Upper lobe of left lung (tissue), 6 donors: ENCODE measurements around the gene TRIM65. TPM values are rescaled to one million over a fixed set of nuclear protein-coding genes. Genes with fewer than 3 reads are reported as not detected.

Source experiments
- ATAC-seq, 2 donors: fragments of 200-7000 bp; cut with Tn5 transposase; one replicate each; pipeline ENCODE4 v1.9.1; 2022; ENCODE audit warnings: mild to moderate bottlenecking in 2 of 2, moderate library complexity in 2 of 2; ENCODE audit not compliant: low FRiP score in 2 of 2
- DNase-seq, 2 donors: peaks; one replicate each; pipeline ENCODE4 v3.0.0-alpha.2; 2019 to 2020
- H3K27ac ChIP-seq, 4 donors: fragments of 200-600 bp; sonication (generic); one replicate each; pipeline ENCODE4 v1.5.1; 2016 to 2019
- H3K27me3 ChIP-seq, 4 donors: fragments of 200-600 bp; sonication (generic); one replicate each; pipeline ENCODE4 v1.5.1; 2017 to 2019
- H3K36me3 ChIP-seq, 4 donors: fragments of 200-600 bp; sonication (generic); one replicate each; pipeline ENCODE4 v1.5.1; 2016 to 2019
- H3K4me1 ChIP-seq, 4 donors: fragments of 200-600 bp; sonication (generic); one replicate each; pipeline ENCODE4 v1.5.1; 2018 to 2019
- H3K4me3 ChIP-seq, 4 donors: fragments of 200-600 bp; sonication (generic); one replicate each; pipeline ENCODE4 v1.5.1; 2017 to 2019; ENCODE audit warnings: mild to moderate bottlenecking in 2 of 4, moderate library complexity in 1 of 4
- H3K9me3 ChIP-seq, 4 donors: fragments of 200-600 bp; sonication (generic); one replicate each; pipeline ENCODE4 v1.5.1; 2018 to 2019
- EP300 ChIP-seq, 4 donors: sonication (generic); formaldehyde crosslinking; IDR thresholded peaks; one replicate each; pipeline ENCODE4 v1.5.1; 2017; ENCODE audit warnings: antibody characterized with exemption in 4 of 4, control low read depth in 2 of 4
- POLR2A ChIP-seq, 4 donors: fragments of 450-650 bp; IDR thresholded peaks; one replicate each; pipeline ENCODE4 v1.5.1; 2016 to 2017; ENCODE audit warnings: antibody characterized with exemption in 4 of 4, mild to moderate bottlenecking in 2 of 4
- POLR2AphosphoS5 ChIP-seq, 2 donors: sonication (generic); formaldehyde crosslinking; IDR thresholded peaks; one replicate each; pipeline ENCODE4 v1.5.1; 2017; ENCODE audit warnings: antibody characterized with exemption in 2 of 2
- WGBS, 2 donors: methylation state at CpG; one replicate each; pipeline ENCODE4 v1.1.5; 2017 to 2018; 5-methylcytosine and 5-hydroxymethylcytosine counted together
- total RNA-seq, 6 donors: library from RNA; depleted of rRNA in 4 of 6; stranded (reverse); fragments of >200 nt in 4 of 6; gene quantifications; one replicate each; pipeline versions ENCODE4 v1.1.0 to v1.2.1, GENCODE V29; 2016 to 2021
- TF ChIP-seq, protein P1 (sequence below), 6 experiments: fragments of 450-650 bp in 4 of 6; fragments of 200-600 bp in 2 of 6; sonication (generic) in 2 of 6; IDR thresholded peaks; one replicate each; pipeline ENCODE4 v1.5.1; 2016 to 2019; ENCODE audit warnings: antibody characterized with exemption in 6 of 6
- donor health status: DM: no; HTN: no; CAD: no; lungs with moderate emphysema.
- donor health status: DM: no; HTN: yes; CAD: no; lungs with severe emphysema.

Gene TRIM65
- total RNA-seq, 6 donors from 2014 or later, result 23.4 to 35.1 (median 28.2) TPM

GRCh38 chr17:75880266-75880665 lies 16.5 kb downstream of the TRIM65 start:
- ATAC-seq (no peak), DNase-seq (no peak)
- Histone ChIP-seq H3K27me3 (peaks cover 0 to 3% (median 0%) of the 10 kb centered on the region in 4 donors), H3K9me3 (no peaks in the 10 kb centered on the region), H3K4me1 (peaks cover 24 to 43% (median 40%) of the 10 kb centered on the region in 4 donors), H3K36me3 (peaks cover 0 to 6% (median 0%) of the 10 kb centered on the region in 4 donors), H3K4me3 (no peak overlapping the region), H3K27ac (no peak overlapping the region)
- WGBS, 2 donors, result 87 to 92% methylated on average over 7 of the region's 7 CpGs
- TF ChIP-seq, protein P1, sequence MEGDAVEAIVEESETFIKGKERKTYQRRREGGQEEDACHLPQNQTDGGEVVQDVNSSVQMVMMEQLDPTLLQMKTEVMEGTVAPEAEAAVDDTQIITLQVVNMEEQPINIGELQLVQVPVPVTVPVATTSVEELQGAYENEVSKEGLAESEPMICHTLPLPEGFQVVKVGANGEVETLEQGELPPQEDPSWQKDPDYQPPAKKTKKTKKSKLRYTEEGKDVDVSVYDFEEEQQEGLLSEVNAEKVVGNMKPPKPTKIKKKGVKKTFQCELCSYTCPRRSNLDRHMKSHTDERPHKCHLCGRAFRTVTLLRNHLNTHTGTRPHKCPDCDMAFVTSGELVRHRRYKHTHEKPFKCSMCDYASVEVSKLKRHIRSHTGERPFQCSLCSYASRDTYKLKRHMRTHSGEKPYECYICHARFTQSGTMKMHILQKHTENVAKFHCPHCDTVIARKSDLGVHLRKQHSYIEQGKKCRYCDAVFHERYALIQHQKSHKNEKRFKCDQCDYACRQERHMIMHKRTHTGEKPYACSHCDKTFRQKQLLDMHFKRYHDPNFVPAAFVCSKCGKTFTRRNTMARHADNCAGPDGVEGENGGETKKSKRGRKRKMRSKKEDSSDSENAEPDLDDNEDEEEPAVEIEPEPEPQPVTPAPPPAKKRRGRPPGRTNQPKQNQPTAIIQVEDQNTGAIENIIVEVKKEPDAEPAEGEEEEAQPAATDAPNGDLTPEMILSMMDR (IDR thresholded peaks at IDR 0.05), result no peak
- TF ChIP-seq POLR2AphosphoS5 (IDR thresholded peaks at IDR 0.05) (no peak), EP300 (IDR thresholded peaks at IDR 0.05) (no peak), POLR2A (IDR thresholded peaks at IDR 0.05) (no peak)

DNA sequence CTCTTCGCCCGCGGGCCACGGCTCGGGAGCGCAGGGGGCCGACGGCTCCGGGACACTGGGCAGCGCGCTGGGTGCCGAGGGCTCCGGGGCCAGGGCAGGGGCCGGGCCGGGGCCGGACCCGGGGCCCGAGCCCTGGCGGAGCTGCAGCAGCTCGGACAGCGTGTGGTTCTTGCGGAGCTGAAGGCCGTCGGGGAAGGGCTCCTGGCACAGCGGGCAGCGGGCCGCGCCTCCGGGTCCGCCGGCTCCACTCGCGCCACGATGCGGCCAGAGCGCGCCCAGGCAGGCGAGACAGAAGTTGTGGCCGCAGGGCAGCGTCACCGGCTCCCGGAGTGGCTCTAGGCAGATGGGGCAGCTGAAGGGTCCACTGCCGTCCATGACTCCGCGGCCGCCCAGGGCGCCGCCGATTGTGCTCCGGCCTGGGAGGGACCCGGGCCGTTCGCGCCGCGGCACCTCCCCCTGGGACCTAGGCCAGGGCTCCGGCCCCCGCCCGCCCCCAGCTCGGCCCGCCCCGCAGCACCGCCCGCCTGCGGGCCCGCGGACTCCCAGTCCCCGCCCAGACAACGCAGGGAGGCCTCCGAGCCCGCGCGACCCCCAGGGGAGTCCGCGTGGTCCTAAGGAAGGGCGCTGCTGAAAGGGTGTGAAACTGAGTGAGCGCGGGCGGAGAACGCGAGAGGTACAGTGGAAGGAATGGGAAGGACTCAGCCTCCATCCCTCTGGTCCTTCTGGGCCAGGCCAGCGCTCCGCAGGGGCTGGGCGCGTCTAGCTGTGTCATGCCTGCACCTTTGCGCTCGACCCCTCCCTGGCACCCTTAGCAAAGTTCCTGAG lies 18.4 kb downstream of the TRIM65 start, which contains the start of gene TRIM47:
TRIM47 (minus strand) TSS at position 408 of the 825 bp plus-strand sequence; CDS start at position 375, 33 bp downstream.
- Histone ChIP-seq H3K27me3 (peaks cover 0 to 3% (median 0%) of the 10 kb centered on the region in 4 donors), H3K4me1 (peaks cover 42 to 55% (median 50%) of the 10 kb centered on the region in 4 donors), H3K36me3 (peaks cover 0 to 24% (median 10%) of the 10 kb centered on the region in 4 donors), H3K4me3 (peak within 1 kb of the TSS; percentile 65 to 80 (median 70)), H3K9me3 (no peaks in the 10 kb centered on the region), H3K27ac (peak within 1 kb of the TSS; percentile 91 to 95 (median 94))
- TF ChIP-seq POLR2A (IDR thresholded peaks at IDR 0.05) (peak in 3 of 4 donors; percentile 71 to 83 (median 77)), EP300 (IDR thresholded peaks at IDR 0.05) (no peak), POLR2AphosphoS5 (IDR thresholded peaks at IDR 0.05) (peak; percentile 45 to 82)
- TF ChIP-seq, protein P1 (IDR thresholded peaks at IDR 0.05), result peak in 2 of 6 experiments; percentile 36 to 51
- peak; percentile 9 to 78 for ATAC-seq
- DNase-seq, result peak; percentile 52 to 94
- 3 to 11% methylated on average over 6 to 12 of the region's 87 CpGs for WGBS, 2 donors

DNA sequence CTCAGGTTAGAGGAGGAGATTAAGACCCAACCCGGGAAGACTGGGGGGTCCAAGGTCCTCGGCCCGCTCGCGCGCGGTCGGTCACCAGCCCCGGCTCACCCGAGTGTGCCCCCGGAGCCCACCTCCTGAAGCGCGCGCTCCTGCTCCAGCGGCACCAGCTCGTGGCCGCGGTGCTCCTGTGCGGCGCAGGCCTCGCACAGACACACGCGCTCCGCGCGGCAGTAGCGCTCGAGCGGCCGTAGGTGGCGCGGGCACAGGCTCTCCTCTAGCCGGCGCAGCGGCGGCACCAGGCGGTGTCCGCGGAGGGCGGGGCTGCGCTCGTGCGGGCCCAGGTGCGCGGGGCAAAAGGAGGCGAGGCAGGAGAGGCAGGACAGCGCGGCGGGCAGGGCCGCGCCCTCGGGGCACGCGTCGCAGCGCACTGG lies 19.0 kb downstream of the TRIM65 start:
- Histone ChIP-seq H3K27ac (peak overlapping the region; percentile 91 to 95 (median 94)), H3K9me3 (no peaks in the 10 kb centered on the region), H3K27me3 (peaks cover 0 to 3% (median 0%) of the 10 kb centered on the region in 4 donors), H3K36me3 (peaks cover 0 to 24% (median 10%) of the 10 kb centered on the region in 4 donors), H3K4me3 (peak overlapping the region; percentile 65 to 80 (median 70)), H3K4me1 (peaks cover 49 to 61% (median 54%) of the 10 kb centered on the region in 4 donors)
- ATAC-seq, result peak; percentile 77 to 83
- TF ChIP-seq, protein P1 (IDR thresholded peaks at IDR 0.05), result peak; percentile 36 to 87 (median 76)
- peak in 1 of 4 donors; percentile 14 for TF ChIP-seq POLR2A (IDR thresholded peaks at IDR 0.05)
- peak in 1 of 2 donors; percentile 42 for TF ChIP-seq POLR2AphosphoS5 (IDR thresholded peaks at IDR 0.05)
- TF ChIP-seq EP300 (IDR thresholded peaks at IDR 0.05), result no peak
- WGBS, 2 donors, result 0% methylated on average over 10 of the region's 56 CpGs; no CpG with 5 or more reads in 1 of the 2 donors
- DNase-seq, result peak; percentile 71 to 95

GRCh38 chr17:75876938-75877751 lies 19.6 kb downstream of the TRIM65 start:
- Histone ChIP-seq H3K9me3 (no peaks in the 10 kb centered on the region), H3K36me3 (peaks cover 0 to 24% (median 10%) of the 10 kb centered on the region in 4 donors), H3K4me1 (peaks cover 50 to 66% (median 57%) of the 10 kb centered on the region in 4 donors), H3K4me3 (peak overlapping the region; percentile 65 to 80 (median 70)), H3K27me3 (peaks cover 0 to 3% (median 0%) of the 10 kb centered on the region in 4 donors), H3K27ac (peak overlapping the region; percentile 91 to 95 (median 94))
- ATAC-seq, result peak; percentile 60 to 75
- TF ChIP-seq, protein P1 (IDR thresholded peaks at IDR 0.05), result peak in 1 of 6 experiments; percentile 31
- TF ChIP-seq POLR2AphosphoS5 (IDR thresholded peaks at IDR 0.05), result peak; percentile 89 to 92
- TF ChIP-seq POLR2A (IDR thresholded peaks at IDR 0.05), result peak in 3 of 4 donors; percentile 39 to 44 (median 41)
- TF ChIP-seq EP300 (IDR thresholded peaks at IDR 0.05), result peak in 2 of 4 donors; percentile 41 to 87
- WGBS, 2 donors, result 10 to 15% methylated on average over 33 to 40 of the region's 41 CpGs
- DNase-seq, result peak; percentile 90 to 91
